Lower leg skin (tissue), 3 donors: Measurements from ENCODE around the gene AMOTL2.

ENCODE experiments used
- CTCF ChIP-seq, 3 donors: fragments of 450-650 bp; IDR thresholded peaks; one replicate each; pipeline ENCODE4 v1.5.1; 2016; ENCODE audit warnings: antibody characterized with exemption in 3 of 3, mild to moderate bottlenecking in 3 of 3, moderate library complexity in 2 of 3
- POLR2A ChIP-seq, 2 donors: fragments of 450-650 bp; IDR thresholded peaks; one replicate each; pipeline ENCODE4 v1.6.1; 2016 to 2017; ENCODE audit warnings: antibody characterized with exemption in 2 of 2, mild to moderate bottlenecking in 1 of 2, moderate library complexity in 1 of 2

- no peak for TF ChIP-seq POLR2A (IDR thresholded peaks at IDR 0.05)
- no peak for TF ChIP-seq CTCF (IDR thresholded peaks at IDR 0.05)
Observed at GRCh38 chr3:134347551-134347950, 26.7 kb downstream of the AMOTL2 start.
